NCI-H226 (cell line): ENCODE results near the gene ELK3.

Source experiments
- DNase-seq: peaks from one replicate; pipeline ENCODE4 v3.0.0-alpha.2; 2015

ELK3 gene

GRCh38 chr12:96237035-96237434, 42.9 kb downstream of the ELK3 start:
- no peak for DNase-seq

DNA sequence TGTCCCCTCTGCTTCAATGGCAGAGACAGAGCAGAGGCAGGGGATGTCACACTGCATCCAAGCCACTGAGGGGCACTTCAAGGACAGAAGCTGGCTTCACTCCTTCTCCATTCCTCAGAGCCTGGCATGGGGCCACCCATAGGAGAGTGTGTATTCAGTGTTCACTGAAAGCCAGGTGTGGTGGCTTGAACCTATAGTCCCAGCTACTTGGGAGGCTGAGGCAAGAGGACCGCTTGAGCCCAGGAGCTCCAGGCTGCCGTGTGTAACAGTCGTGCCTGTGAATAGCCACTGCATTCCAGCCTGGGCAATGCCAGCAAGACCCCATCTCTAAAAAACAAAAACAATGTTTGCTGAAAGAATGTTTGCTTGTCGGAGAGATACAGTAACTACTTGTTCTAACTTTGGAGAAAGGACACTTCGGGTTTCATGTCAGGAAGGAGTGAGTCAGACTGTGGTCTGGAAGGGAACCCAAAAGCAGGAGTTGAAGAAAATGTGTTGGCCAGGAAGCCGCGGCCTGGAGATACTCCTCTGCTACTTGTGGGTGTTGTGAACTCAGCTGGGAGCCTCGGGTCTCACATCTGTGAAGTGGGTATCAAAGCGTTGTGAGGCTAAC, 43.4 kb downstream of the ELK3 start:
- DNase-seq: peak; percentile 79

GRCh38 chr12:96238336-96239047, 44.3 kb downstream of the ELK3 start:
- no peak for DNase-seq

DNA sequence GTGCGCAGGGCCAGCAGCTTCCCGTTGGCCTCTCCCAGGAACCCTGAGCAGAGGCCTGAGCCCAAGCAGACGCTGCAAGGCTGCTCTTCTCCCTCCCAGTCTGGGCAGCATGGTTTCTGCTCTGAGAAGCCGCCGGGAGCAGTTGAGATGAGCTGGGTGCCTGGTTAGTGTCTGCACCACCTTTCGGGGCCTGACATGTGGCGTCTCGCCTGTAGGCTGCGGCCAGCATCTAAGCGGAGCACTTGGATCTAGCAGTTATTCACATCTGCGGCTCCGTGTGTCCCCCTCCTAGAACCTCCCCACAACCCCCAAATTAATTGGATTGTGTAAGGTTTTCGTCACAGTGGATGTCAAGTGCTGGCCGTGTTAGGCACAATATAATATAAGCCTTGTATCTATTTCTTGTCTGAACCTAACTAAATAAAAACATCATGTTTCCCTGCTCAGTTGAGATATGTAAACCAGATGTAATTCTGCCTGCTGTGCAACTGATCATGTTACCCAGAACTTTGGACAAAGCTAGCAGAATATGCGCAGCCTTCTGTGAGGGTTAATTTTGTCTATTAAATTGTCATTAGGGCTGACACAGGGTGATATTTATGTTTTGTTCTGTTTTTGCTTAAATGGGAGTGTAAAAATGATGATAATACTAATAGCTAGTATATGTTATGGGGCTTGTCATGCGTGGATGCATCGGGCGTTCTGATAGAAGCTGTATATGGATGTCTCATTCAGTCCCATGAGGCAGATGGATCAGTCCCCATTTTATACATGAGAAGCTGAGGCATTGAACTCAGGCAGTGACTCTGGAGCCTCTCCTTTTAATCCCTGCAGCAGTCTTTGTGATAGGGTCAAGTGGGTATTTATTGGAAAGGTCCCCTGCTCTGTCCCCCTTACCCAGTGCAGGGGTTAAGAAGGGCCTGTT, 45.8 kb downstream of the ELK3 start:
- no peak for DNase-seq

DNA sequence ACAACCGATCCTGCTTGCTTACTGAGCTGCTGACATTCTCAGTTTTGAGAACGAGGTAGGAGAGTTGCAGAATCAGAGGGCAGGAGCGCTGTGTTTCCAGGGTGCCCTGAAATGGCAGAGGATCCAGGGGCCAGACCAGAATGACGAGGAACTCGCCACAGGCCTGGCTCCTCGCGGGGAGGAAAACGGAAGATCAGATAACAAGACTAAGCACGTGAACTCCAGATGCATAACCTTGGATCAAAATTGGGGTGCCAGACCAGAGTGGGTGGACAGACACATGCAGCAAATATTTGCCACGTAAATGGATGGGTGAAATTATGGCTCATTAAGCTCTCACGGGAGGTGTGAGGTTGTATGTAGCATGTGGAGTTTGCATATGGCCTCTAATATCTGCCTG, 46.5 kb downstream of the ELK3 start:
- DNase-seq: no peak

DNA sequence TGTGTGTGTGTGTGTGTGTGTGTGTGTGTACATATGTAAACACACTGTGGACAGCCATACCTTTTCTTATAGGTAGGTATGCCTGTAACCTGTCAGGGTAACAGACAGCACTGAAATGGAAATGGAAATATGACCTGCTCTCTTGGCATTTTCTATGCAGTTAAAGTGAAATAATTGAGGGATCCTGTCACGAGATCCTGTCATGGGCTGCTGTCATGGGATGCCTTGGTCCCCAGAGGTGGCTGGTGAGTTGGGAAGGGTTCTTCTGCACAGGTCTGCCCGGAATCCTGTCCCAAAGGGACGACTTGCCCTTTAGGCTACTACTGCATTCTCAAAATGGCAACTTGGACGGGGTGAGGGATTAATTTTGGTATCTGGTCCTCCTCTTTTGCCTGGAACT, 47.3 kb downstream of the ELK3 start:
- DNase-seq: no peak

GRCh38 chr12:96241846-96242256, 47.7 kb downstream of the ELK3 start:
- no peak for DNase-seq

GRCh38 chr12:96242597-96242996, 48.4 kb downstream of the ELK3 start:
- DNase-seq: no peak

GRCh38 chr12:96244826-96245225, 50.7 kb downstream of the ELK3 start:
- DNase-seq: no peak

DNA sequence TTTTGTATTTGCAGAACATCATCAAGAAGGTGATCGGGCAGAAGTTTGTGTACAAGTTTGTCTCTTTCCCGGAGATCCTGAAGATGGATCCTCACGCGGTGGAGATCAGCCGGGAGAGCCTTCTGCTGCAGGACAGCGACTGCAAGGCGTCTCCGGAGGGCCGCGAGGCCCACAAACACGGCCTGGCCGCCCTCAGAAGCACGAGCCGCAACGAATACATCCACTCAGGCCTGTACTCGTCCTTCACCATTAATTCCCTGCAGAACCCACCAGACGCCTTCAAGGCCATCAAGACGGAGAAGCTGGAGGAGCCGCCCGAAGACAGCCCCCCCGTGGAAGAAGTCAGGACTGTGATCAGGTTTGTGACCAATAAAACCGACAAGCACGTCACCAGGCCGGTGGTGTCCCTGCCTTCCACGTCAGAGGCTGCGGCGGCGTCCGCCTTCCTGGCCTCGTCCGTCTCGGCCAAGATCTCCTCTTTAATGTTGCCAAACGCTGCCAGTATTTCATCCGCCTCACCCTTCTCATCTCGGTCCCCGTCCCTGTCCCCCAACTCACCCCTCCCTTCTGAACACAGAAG, 52.8 kb downstream of the ELK3 start:
- DNase-seq: no peak

DNA sequence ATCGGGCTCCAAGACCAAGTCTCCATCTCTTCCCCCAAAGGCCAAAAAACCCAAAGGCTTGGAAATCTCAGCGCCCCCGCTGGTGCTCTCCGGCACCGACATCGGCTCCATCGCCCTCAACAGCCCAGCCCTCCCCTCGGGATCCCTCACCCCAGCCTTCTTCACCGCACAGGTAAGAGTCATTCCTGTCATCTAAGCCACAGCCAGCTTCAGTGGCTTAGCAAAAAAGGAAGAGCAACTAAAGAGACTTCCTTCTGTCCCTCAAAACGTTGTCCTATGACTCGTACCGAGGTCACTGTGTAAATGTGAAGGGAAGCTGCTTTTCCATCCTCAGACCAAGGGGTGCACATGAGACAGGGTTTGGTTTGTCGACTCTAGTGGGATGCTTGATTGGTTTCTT, 53.4 kb downstream of the ELK3 start:
- DNase-seq: no peak

DNA sequence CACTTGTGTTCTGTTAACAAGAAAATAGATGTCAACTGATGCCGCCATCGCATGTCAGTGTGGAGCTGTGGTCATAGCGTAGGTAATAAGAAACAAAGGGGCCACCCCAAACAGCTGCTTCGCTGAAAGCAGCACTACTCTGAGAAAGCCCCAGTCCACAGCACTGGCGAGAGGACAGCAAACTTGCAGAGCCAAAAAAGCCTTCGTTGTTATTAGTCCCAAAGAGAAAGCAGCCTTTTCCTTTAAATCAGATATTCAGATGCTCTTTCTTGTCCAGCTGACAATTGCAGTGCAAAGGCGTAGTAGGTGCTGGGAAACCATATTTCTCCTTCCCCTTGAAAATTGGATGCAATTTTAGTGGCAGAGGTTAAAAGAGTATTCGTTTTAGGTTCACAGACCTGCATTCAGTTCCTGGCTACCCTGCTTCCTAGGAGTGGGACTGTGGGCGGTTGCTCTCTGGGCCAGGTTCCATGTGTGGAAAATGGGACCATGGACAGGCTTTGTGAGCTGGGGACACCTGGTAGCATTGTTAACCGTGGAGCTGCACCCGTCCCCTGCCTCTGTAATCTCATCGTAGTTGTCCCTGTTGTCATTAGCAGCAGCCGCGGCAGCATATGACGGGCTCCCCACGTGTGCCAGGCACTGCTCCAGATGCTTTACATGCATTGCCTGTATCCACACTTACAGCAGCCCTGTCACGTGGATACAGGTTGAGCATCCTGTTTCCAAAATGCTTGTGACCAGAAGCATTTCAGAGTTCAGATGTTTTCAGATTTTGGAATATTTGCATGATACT, 54.2 kb downstream of the ELK3 start:
- no peak for DNase-seq

- no peak for DNase-seq
Observed at GRCh38 chr12:96249196-96250118, 55.3 kb downstream of the ELK3 start.

DNA sequence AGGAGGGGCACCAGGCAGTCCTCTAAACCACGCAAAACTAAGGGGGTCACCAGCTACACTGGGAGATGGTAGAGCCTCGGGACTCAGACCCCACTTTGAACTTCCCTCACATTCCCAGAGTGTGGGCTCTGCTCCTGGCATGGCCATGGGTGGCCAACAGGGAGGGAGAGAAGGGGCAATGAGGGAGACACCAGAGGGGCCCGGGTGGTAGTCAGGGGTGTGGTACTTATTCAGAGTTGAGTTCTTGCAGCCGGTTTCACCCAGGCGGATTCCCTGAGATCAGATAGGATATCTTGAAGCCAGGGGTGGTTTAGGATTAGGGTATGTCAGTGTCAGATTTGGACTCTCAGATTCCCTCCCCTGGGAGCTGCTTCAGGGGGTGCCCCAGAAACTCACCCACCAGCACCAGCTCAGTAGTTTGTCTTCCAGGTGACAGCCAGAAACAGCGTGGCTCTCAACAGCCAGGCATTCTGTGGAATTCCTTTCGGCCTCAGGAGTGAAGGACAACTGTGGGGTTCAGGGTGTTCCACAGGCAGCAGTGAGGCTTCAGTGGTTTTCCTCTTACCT, 56.0 kb downstream of the ELK3 start:
- no peak for DNase-seq

DNA sequence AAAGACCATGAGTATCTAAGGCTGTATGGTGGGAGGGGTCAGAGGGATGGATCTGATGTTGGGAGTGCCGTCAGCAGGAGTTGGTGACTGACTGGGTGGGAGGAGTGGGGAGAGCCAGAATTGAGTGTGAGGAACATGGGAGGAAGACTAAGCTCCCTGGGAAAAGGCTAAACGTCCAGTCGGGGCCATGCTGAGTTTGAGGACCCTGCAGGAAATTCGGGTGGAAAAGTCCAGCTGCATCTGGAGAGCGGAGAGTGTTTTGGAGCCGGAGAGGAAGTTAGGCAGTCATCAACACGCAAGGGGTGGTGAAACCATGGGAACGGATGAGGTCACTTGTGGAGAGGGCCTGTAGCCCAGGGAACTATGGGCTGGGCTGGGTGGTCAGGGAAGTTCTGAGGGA, 60.9 kb downstream of the ELK3 start:
- DNase-seq: no peak

GRCh38 chr12:96256672-96257361, 62.6 kb downstream of the ELK3 start:
- DNase-seq: no peak

GRCh38 chr12:96257550-96258103, 63.5 kb downstream of the ELK3 start:
- DNase-seq: no peak

- DNase-seq: no peak
Observed at GRCh38 chr12:96258104-96258961, 64.2 kb downstream of the ELK3 start.

- no peak for DNase-seq
Observed at GRCh38 chr12:96260231-96260630, 66.1 kb downstream of the ELK3 start.
